GM19324 (cell line): ENCODE measurements around the gene RAD1.
"Not testable (repeated sequence)": the region's sequence is repeated elsewhere in the genome, so short reads cannot be mapped to it uniquely, and the experiment has no call there.

ENCODE experiments used
- ATAC-seq: cut with Tn5 transposase; IDR thresholded peaks from one replicate; pipeline ENCODE4 v1.9.1; 2021; ENCODE audit warnings: mild to moderate bottlenecking, moderate library complexity; ENCODE audit not compliant: unreplicated experiment, low FRiP score

RAD1 gene

GRCh38 chr5:34915139-34915855 is at the start of gene RAD1, which contains the start of gene BRIX1:
TSS of gene RAD1 (minus strand) at chr5:34915504. CDS start at chr5:34914892, 612 bp downstream.
TSS of gene BRIX1 (plus strand) at chr5:34915711. CDS start at chr5:34915739, 28 bp downstream.
- peak; percentile 100 for ATAC-seq

GRCh38 chr5:34959323-34959722 is 44.0 kb upstream of the RAD1 start:
- ATAC-seq: peak; percentile 86

GRCh38 chr5:34957857-34958690 is 42.8 kb upstream of the RAD1 start:
- ATAC-seq: no peak

- no peak for ATAC-seq
These were observed 42.0 kb upstream of the RAD1 start for GRCh38 chr5:34957321-34957720.

- ATAC-seq: no peak
These were observed 29.2 kb upstream of the RAD1 start for GRCh38 chr5:34944460-34945047.

GRCh38 chr5:34944044-34944443 is 28.7 kb upstream of the RAD1 start:
- no peak for ATAC-seq

- no peak for ATAC-seq
These were observed 26.6 kb upstream of the RAD1 start for GRCh38 chr5:34941936-34942335.

- ATAC-seq: no peak
These were observed 17.6 kb upstream of the RAD1 start for GRCh38 chr5:34932947-34933346.

- ATAC-seq: no peak
These were observed 15.6 kb upstream of the RAD1 start for GRCh38 chr5:34930870-34931269.

GRCh38 chr5:34930462-34930844 is 15.1 kb upstream of the RAD1 start:
- no peak for ATAC-seq

GRCh38 chr5:34929720-34930461 is 14.6 kb upstream of the RAD1 start:
- peak; percentile 80 for ATAC-seq

- ATAC-seq: peak; percentile 92
These were observed 13.9 kb upstream of the RAD1 start, which contains the start of gene DNAJC21 for GRCh38 chr5:34929134-34929719. TSS of gene DNAJC21 (plus strand) at chr5:34929559. CDS start at chr5:34929820, 261 bp downstream.

- no peak for ATAC-seq
These were observed 13.0 kb upstream of the RAD1 start for GRCh38 chr5:34928267-34928666.

- no peak for ATAC-seq
These were observed 12.5 kb upstream of the RAD1 start for GRCh38 chr5:34927785-34928184.

- ATAC-seq: no peak
These were observed 11.1 kb upstream of the RAD1 start for GRCh38 chr5:34926318-34926888.

GRCh38 chr5:34924462-34924765 is 9.1 kb upstream of the RAD1 start:
- no peak for ATAC-seq

GRCh38 chr5:34923694-34924461 is 8.6 kb upstream of the RAD1 start:
- ATAC-seq: no peak

GRCh38 chr5:34923256-34923655 is 8.0 kb upstream of the RAD1 start:
- ATAC-seq: not testable (repeated sequence)

- ATAC-seq: no peak
These were observed 3.8 kb upstream of the RAD1 start for GRCh38 chr5:34919077-34919476.
